NCI-H345 (cell line): ENCODE measurements around the gene CHRNE.

Source experiments
- DNase-seq: peaks from one replicate; lab custom pipeline; 2025; lab: John Stamatoyannopoulos, UW

CHRNE gene

GRCh38 chr17:4903051-4903818 lies at the start of gene CHRNE:
TSS of gene CHRNE (minus strand) at chr17:4903098. CDS start at chr17:4903063, 35 bp downstream.
- DNase-seq: peak; percentile 70

GRCh38 chr17:4951486-4951885 lies 48.6 kb upstream of the CHRNE start:
- no peak for DNase-seq

- DNase-seq: peak; percentile 29
Measured at GRCh38 chr17:4950746-4951204, 47.9 kb upstream of the CHRNE start, which contains the start of gene ENO3. TSS of gene ENO3 (plus strand) at chr17:4951119. CDS start at chr17:4951830, 711 bp downstream.

DNA sequence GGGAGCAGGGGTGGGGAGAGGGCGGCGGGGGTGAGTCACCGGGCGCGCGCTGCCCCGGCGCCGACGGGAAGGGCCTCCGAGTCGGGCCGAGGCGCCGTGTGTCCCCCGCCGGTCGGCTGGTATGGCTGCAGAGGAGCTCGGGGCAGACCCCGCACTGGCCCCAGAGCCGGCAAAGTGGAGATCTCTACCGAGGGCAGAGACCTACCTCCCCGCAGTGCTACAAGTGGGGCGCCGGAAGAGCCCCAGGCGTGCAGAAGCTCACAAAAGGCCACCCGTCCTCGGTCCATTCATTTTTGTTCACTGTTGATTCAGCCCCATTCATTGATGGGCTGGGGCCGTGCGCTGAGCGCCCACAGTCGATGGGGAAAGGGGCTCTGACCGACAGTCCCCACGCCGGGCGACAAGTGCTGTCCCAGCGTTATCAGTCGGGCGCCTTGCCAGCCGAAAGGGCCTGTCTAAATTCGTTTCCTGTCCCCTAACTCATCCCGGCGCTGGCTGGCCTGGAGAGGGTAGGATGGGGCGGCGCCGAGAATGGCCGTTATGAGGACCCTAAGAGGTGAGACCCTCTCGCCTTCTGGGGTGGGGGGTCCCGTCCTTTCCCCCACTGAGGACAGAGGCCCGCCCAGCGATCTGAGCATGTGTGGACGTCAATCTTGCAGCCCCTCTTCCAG lies 47.3 kb upstream of the CHRNE start:
- DNase-seq: peak; percentile 22

GRCh38 chr17:4949321-4950074 lies 46.6 kb upstream of the CHRNE start:
- peak; percentile 50 for DNase-seq

- peak; percentile 86 for DNase-seq
Measured at GRCh38 chr17:4948931-4949320, 46.0 kb upstream of the CHRNE start.

GRCh38 chr17:4948166-4948930 lies 45.5 kb upstream of the CHRNE start, which contains the start of gene PFN1:
TSS of gene PFN1 (minus strand) at chr17:4948530. CDS start at chr17:4948394, 136 bp downstream.
- DNase-seq: peak; percentile 82

DNA sequence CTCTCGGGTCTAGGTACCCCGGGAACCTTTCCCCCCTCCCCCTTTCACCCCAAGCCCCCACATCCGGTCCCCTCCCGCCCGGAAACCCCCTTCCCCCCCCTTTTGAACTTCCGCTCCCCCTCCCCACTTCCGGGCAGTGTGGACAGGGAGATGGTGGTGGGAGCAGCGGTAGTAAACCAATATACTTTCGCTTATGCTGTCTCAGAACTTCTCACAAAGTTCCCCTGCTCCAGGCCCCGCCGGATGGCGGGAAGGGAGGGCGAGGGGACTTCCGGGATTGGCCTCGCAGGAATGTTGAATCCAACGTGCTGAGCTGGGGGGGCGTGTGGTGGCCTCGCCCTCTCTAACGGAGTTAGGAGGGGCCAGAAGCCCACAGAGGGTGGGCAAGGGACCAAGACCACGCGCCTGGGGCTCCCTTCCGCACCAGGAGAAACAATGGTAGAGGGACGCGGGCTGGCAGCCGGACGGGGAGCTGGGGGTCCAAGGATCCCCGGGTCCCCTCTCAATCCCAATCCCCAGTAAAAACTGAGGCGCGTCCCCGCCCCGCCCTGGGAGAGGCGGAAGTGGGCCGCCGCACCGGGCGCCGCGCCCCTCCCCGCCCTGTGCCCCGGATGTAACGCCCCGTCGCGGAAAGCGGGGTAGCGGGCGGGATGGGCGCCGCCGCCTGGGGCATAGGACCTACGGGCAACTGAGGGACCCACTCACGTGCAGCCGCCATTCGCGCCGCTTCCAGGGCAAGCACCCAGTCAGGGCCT lies 44.7 kb upstream of the CHRNE start:
- peak; percentile 33 for DNase-seq

- no peak for DNase-seq
Measured at GRCh38 chr17:4947010-4947410, 44.1 kb upstream of the CHRNE start.

GRCh38 chr17:4946312-4946976 lies 43.5 kb upstream of the CHRNE start:
- DNase-seq: no peak

DNA sequence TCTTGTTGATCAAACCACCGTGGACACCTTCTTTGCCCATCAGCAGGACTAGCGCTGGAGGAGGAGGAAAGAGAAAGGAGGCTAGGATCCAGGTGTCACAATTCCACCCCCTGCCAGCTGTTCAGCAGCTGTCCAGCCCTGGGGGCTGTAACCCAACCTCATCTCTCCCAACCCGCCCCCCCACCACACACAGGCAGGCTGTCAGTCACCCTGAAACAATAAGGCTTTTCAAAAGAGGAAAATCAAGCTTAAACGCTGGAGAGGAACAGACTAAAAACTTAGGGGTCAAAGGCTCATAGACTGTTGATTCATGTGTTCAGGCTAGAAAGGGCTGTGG lies 43.0 kb upstream of the CHRNE start:
- DNase-seq: no peak

GRCh38 chr17:4945176-4945943 lies 42.5 kb upstream of the CHRNE start:
- no peak for DNase-seq

- no peak for DNase-seq
Measured at GRCh38 chr17:4944554-4945175, 41.8 kb upstream of the CHRNE start.

DNA sequence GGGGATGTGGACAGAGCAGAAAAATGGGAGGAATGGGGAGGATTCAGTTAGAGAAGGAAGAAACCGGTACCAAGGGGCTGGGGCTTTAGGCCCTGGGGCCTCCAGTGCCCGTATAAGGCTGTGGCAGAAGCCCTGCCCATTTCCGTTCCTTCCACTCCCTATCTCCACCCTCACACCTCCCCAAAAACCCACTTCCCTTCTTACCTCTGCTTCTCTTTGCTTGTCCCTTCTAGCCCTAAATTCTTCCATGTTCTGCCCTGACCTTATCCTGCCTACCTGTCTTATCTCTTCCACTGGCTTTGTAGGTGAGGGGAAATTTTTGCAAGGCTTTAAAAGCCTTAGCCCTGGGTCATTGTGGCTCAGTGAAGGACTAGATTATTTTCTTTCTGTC lies 41.3 kb upstream of the CHRNE start:
- no peak for DNase-seq

DNA sequence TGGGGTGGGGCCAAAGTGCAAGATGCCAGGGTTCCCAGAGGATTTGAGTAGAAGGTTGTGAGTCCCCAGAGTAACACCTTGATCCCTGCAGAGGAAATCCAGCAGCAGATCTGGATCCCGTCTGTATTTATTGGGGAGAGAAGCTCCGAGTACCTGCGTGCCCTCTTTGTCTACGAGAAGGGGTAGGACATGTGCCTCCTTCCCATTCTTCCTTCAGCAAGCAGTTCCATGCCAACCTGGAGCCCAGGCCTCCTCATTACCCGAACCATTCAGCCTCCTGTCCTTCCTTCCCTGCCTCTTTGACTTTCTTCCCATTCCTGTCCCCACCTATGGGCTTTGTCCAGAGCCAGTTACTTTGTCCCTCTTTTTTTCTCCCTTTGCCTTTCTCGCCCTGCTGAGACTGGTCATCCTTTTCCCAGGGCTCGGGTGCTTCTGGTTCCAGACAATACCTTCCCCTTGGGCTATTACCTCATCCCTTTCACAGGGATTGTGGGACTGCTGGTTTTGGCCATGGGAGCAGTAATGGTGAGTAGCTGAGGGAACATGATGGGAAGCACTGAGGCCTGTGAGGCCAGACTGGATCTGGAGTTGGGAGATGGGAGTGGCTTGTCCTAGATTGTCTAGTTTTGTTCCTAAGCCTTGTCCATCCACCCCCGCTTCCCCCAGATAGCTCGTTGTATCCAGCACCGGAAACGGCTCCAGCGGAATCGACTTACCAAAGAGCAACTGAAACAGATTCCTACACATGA lies 40.0 kb upstream of the CHRNE start:
- DNase-seq: no peak

DNA sequence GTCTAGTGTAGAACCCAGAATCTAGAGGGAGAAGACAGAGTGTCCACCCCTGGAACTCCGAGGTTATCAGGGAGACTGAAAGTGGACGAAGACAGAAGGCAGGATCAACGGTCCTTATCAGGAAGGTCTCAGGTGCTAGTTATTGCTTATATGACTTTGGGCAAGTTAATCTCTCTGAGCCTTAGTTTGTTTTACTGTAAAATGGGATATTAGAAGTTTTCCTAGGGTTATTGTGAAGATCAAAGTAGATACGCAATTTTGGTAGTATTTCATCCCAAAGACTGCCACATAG lies 38.4 kb upstream of the CHRNE start:
- DNase-seq: no peak

GRCh38 chr17:4940555-4941318 lies 37.8 kb upstream of the CHRNE start:
- DNase-seq: no peak
